DND-41 (cell line): ENCODE results near the gene INPP5B.

ENCODE experiments used
- ATAC-seq: fragments of 200-7000 bp; cut with Tn5 transposase; 3 replicates; pipeline ENCODE4 v1.9.1; 2021; ENCODE audit warnings: low read depth; ENCODE audit not compliant: insufficient read depth
- DNase-seq: peaks from one replicate; pipeline ENCODE4 v3.0.0-alpha.2; 2020
- H2AFZ ChIP-seq: 2 replicates; pipeline ENCODE4 v1.6.0; 2012; ENCODE audit warnings: low read depth, low read length
- H3K27ac ChIP-seq: 2 replicates; pipeline ENCODE4 v1.5.1; 2012; ENCODE audit warnings: low read length, inconsistent platforms
- H3K27me3 ChIP-seq: fragments of 200-600 bp; sonication (generic); 2 replicates; pipeline ENCODE4 v1.6.0; 2012; ENCODE audit warnings: low read length, mild to moderate bottlenecking, inconsistent platforms; ENCODE audit not compliant: insufficient read depth, poor library complexity
- H3K36me3 ChIP-seq: 2 replicates; pipeline ENCODE4 v1.5.1; 2012; ENCODE audit warnings: low read length, inconsistent platforms; ENCODE audit not compliant: insufficient read depth
- H3K4me1 ChIP-seq: 2 replicates; pipeline ENCODE4 v1.5.1; 2012; ENCODE audit warnings: mild to moderate bottlenecking, low read length; ENCODE audit not compliant: insufficient read depth
- H3K4me2 ChIP-seq: 2 replicates; pipeline ENCODE4 v1.6.0; 2012; ENCODE audit warnings: mild to moderate bottlenecking, moderate library complexity, low read length, inconsistent platforms; ENCODE audit not compliant: insufficient read depth
- H3K4me3 ChIP-seq, 2 experiments: fragments of 200-600 bp in 1 of 2; shearing (Covaris generic) in 1 of 2; 2 replicates each; pipeline ENCODE4 v1.5.1; 2012 to 2016; ENCODE audit warnings: inconsistent platforms in 2 of 2, low read length in 2 of 2, mild to moderate bottlenecking in 2 of 2, low read depth in 1 of 2, moderate library complexity in 1 of 2
- H3K79me2 ChIP-seq: 2 replicates; pipeline ENCODE4 v1.6.0; 2012; ENCODE audit warnings: low read length, inconsistent platforms; ENCODE audit not compliant: insufficient read depth
- H3K9ac ChIP-seq: 2 replicates; pipeline ENCODE4 v1.6.0; 2012; ENCODE audit warnings: low read depth, mild to moderate bottlenecking, inconsistent platforms, low read length, moderate library complexity
- H3K9me3 ChIP-seq: 2 replicates; pipeline ENCODE4 v1.5.1; 2012; ENCODE audit warnings: low read length, moderate library complexity, mild to moderate bottlenecking, inconsistent platforms; ENCODE audit not compliant: insufficient read depth, severe bottlenecking
- H4K20me1 ChIP-seq: 2 replicates; pipeline ENCODE4 v1.6.0; 2012; ENCODE audit warnings: low read length; ENCODE audit not compliant: insufficient read depth
- EZH2 ChIP-seq: IDR thresholded peaks from 3 replicates; pipeline ENCODE4 v1.6.1; 2012; ENCODE audit warnings: borderline replicate concordance, low read depth, mild to moderate bottlenecking, moderate library complexity, low read length, inconsistent platforms; ENCODE audit not compliant: severe bottlenecking
- TF ChIP-seq, protein P1 (sequence below): IDR thresholded peaks from 2 replicates; pipeline ENCODE4 v1.5.1; 2012; ENCODE audit warnings: borderline replicate concordance, low read length, moderate library complexity, mild to moderate bottlenecking; ENCODE audit not compliant: poor library complexity, severe bottlenecking; ENCODE audit errors: extremely low read depth

INPP5B gene

DNA sequence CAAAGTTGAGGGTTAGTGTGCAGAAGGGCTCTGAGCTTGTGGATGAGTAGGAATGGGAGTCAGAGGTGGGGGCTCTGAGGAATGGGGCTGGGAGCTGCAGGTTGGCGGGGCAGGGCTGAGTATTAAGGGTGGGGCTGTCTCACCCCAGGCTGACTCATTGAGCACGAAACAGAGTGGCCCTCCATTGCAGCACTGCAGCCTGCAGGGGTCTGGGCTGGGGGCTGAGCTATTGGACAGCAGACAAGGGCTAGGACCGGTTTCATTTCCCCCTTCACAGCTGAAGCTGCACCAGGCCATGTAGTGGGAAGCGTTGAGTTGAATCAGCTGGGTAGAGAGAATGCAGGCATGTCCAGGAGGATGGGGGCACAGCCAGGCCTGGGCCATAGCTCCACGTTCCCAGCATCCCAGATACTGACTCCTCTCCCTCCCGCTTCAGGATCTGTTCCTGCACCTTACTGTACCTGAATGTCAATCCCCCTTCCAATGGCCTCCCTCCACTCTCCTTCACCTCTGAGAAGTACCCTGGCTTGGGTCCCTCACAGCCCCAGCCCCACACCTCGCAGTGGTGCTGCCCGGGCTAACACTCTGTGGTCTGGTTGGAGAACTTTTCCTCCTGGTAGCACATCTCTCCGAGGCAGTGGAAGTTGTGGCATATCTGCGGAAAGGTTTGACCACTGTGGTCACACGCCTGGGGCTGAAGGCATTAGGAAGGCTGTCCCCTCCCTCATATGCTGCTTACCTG is 4.4 kb upstream of the INPP5B start:
- TF ChIP-seq, protein P1, sequence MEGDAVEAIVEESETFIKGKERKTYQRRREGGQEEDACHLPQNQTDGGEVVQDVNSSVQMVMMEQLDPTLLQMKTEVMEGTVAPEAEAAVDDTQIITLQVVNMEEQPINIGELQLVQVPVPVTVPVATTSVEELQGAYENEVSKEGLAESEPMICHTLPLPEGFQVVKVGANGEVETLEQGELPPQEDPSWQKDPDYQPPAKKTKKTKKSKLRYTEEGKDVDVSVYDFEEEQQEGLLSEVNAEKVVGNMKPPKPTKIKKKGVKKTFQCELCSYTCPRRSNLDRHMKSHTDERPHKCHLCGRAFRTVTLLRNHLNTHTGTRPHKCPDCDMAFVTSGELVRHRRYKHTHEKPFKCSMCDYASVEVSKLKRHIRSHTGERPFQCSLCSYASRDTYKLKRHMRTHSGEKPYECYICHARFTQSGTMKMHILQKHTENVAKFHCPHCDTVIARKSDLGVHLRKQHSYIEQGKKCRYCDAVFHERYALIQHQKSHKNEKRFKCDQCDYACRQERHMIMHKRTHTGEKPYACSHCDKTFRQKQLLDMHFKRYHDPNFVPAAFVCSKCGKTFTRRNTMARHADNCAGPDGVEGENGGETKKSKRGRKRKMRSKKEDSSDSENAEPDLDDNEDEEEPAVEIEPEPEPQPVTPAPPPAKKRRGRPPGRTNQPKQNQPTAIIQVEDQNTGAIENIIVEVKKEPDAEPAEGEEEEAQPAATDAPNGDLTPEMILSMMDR: no peak
- TF ChIP-seq EZH2: no peak

DNA sequence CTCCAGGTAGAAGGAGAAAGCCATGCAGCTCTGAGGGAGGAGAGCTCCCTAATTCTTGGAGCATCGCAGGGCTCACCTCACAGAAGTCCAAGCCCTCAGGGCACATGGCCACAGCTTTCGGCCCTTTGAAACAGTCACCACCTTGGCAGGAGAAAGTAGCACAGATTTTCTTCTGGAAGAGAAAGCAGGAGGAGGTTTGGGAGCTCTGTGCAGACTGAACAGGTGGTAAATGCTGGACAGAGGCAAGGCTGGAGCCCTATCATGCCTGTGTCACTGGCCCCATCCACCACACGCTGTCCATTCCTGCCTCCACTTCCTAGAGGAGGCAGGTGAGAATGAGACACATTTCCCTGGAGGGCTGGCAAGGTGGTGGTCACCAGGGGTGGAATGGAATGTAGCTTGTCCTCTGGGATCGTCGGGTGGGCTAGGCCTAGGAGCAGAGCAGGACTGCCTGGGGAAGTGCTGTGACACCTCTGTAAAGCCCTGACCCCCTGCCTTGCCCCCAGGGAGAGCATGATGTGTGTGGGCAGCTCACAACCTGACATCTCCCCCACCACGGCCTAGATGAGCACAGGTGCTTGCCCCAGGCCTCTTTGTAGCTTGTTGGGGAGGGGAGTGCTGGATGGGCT is 2.8 kb upstream of the INPP5B start:
- Histone ChIP-seq H3K9me3 (no peaks in the 10 kb centered on the region), H3K36me3 (no peaks in the 10 kb centered on the region), H2AFZ (no peak overlapping the region), H3K4me1 (no peaks in the 10 kb centered on the region), H3K79me2 (no peaks in the 10 kb centered on the region), H3K4me2 (no peak overlapping the region), H3K27me3 (no peaks in the 10 kb centered on the region), H3K27ac (no peak overlapping the region), H3K4me3 (no peak overlapping the region), H3K9ac (no peak overlapping the region), H4K20me1 (no peaks in the 10 kb centered on the region)
- no peak for ATAC-seq
- TF ChIP-seq, protein P1: no peak
- TF ChIP-seq EZH2: no peak
- DNase-seq: no peak

More for the DNA sequence above, 4.4 kb upstream of the INPP5B start:
- Histone ChIP-seq H3K36me3 (no peaks in the 10 kb centered on the region), H3K79me2 (no peaks in the 10 kb centered on the region), H3K27ac (no peak overlapping the region), H3K4me2 (no peak overlapping the region), H3K4me1 (no peaks in the 10 kb centered on the region), H2AFZ (no peak overlapping the region), H3K9ac (no peak overlapping the region), H3K27me3 (no peaks in the 10 kb centered on the region), H3K9me3 (no peaks in the 10 kb centered on the region), H3K4me3 (no peak overlapping the region), H4K20me1 (no peaks in the 10 kb centered on the region; the same call in 1 of the 2 replicates)
- DNase-seq: no peak
- ATAC-seq: no peak

DNA sequence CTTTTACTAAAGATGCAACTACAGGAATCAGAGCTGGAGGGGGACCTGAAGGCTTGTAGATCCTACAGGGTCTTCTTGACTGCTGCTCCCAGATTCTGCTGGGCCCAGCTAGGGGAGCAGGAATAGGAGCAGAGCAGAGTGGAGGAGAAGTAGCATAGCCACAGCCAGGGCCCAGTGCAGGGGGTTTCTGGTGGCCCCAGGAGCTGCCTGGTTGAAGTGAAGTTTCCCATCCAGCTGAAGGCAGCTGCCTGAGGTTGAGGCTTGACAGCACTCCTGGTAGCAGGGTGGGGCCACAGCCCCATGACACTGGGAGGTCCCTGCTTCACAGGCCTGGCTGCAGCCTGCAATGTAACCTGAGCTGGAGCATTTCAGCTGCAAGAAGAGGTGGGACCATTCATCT is 2.0 kb upstream of the INPP5B start:
- Histone ChIP-seq H3K36me3 (no peaks in the 10 kb centered on the region), H3K9me3 (no peaks in the 10 kb centered on the region), H3K27ac (no peak overlapping the region), H3K9ac (no peak overlapping the region), H2AFZ (no peak overlapping the region), H3K4me3 (no peak overlapping the region), H3K27me3 (no peaks in the 10 kb centered on the region), H3K4me1 (no peaks in the 10 kb centered on the region), H4K20me1 (no peaks in the 10 kb centered on the region), H3K4me2 (no peak overlapping the region), H3K79me2 (no peaks in the 10 kb centered on the region)
- ATAC-seq (no peak), DNase-seq (no peak)
- TF ChIP-seq, protein P1: no peak
- no peak for TF ChIP-seq EZH2
